NT2/D1 (cell line): ENCODE data around the gene LGALS9B.
"Not testable (repeated sequence)": the region's sequence is repeated elsewhere in the genome, so short reads cannot be mapped to it uniquely, and the experiment has no call there.

Experiments used
- SUZ12 ChIP-seq: IDR thresholded peaks from 2 replicates; pipeline ENCODE4 v1.6.1; 2011; ENCODE audit not compliant: insufficient read length, insufficient read depth; ENCODE audit errors: extremely low read depth
- YY1 ChIP-seq: IDR thresholded peaks from 2 replicates; pipeline ENCODE4 v1.6.1; 2011; ENCODE audit not compliant: insufficient read length, insufficient read depth
- ZNF274 ChIP-seq: IDR thresholded peaks from 2 replicates; pipeline ENCODE4 v1.6.1; 2011; ENCODE audit warnings: mild to moderate bottlenecking, low read depth, low read length

GRCh38 chr17:20457848-20458381, 9.4 kb downstream of the LGALS9B start:
- TF ChIP-seq YY1, ZNF274, SUZ12: not testable (repeated sequence)
